Skeletal muscle cell (primary cell): ENCODE measurements around the gene ASXL2.

ENCODE experiments used
- DNase-seq: peaks from one replicate; pipeline ENCODE4 v3.0.0-alpha.2; 2010; ENCODE audit warnings: low read depth
- H3K4me3 ChIP-seq: 2 replicates; pipeline ENCODE4 v1.5.1; 2011; ENCODE audit warnings: low read depth, mild to moderate bottlenecking, control low read depth, low read length, moderate library complexity

ASXL2 gene

DNA sequence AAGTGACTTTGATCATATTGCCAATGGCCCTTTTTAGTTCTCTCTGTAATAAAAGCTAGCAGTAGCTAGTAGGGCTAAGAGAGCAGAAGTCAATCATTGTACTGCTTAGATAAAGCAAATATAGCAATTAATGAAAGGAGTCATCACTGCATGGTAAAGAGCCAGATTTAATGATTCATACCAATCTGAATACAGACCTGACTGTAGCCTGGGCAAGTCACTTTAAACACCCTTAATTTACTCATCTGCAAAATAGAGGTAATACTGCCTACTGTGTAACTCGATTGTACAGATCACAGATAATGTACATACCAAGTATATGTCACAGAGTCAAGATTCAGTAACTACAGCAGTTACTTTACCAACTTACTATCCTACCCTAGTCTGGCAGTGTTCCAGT lies 63.6 kb downstream of the ASXL2 start:
- DNase-seq: no peak
- H3K4me3 ChIP-seq: no peak overlapping the region

- DNase-seq: no peak
- no peak overlapping the region for H3K4me3 ChIP-seq
Measured at GRCh38 chr2:25810428-25810827, 67.9 kb downstream of the ASXL2 start.

DNA sequence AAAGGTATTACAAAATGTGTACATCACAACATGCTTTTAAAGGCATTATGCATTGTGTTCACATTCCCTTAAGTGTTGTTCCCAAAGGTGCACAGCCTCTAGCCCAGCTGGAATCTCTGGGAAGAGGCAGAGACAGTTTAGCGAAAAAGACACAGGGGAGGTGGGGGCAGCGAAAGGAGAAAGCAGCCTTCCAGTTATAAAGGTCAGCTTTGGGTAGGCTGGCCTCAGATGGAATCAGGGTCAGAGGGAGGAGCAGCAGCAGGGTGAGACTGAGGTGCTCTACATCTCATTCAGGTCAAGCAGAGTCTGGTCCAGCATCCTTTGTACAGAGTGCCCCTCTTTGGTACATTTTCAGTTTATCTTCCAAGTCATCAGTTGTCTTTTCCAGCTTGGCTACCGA lies 68.6 kb downstream of the ASXL2 start:
- H3K4me3 ChIP-seq: no peak overlapping the region
- DNase-seq: no peak

DNA sequence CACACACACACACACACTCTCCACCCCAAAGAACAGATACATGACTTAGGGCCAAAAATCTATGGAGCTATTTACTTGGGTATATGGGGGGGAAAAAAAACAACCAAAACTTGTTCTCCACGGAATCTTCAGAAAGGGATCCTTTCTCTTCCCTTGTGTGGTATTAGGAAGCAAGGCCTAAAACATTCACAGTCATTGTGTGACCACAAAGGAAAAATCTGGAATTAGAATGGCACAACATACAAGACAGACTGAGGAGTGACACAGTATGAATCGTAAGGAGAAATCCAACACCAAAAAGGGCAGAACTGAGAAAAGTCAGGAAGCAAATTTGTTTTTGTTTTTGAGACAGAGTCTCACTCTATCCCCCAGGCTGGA lies 70.3 kb downstream of the ASXL2 start:
- H3K4me3 ChIP-seq: no peak overlapping the region
- DNase-seq: no peak

DNA sequence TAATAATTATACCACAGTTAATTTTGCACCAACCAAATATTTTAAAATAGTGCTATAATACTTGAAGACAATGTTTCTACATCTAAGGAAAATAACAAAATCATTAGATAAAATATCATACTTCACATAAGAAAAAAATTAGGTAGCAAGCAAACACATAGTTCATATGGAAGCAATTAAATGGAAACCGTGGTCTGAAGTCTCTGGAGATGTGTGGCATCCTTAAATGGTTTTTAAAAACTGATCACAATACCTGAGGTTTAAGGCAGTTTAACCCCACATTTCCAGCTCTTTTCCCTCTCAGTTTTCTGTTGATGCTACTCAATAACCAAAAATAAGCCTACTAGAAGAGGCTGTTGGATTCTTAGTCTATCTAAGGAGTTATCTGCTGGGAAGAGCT lies 71.3 kb downstream of the ASXL2 start:
- H3K4me3 ChIP-seq: no peak overlapping the region
- no peak for DNase-seq

GRCh38 chr2:25805987-25806386 lies 72.3 kb downstream of the ASXL2 start:
- H3K4me3 ChIP-seq: no peak overlapping the region
- no peak for DNase-seq

DNA sequence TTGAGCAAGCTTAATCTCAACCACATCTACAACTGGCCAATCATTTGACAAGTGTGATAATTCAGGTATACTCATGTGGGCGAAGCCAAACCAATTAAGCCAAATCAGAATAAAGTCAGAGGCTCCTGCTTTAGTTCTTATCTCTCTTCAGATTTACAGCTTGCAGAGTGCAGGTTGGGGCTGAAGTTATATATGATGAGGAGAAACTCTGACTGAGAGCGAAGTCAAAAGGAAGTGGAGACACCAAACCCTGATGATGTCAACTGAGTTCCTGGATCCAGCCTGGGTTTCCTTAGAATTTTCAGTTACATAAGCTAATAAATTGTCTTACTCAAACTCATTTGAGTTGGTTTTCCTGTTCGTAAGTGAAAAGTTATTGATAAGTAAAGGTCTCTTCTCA lies 73.9 kb downstream of the ASXL2 start:
- no peak for DNase-seq

GRCh38 chr2:25799301-25799700 lies 79.0 kb downstream of the ASXL2 start:
- DNase-seq: no peak
- H3K4me3 ChIP-seq: no peak overlapping the region

More for the DNA sequence above, 73.9 kb downstream of the ASXL2 start:
- H3K4me3 ChIP-seq: no peak overlapping the region

DNA sequence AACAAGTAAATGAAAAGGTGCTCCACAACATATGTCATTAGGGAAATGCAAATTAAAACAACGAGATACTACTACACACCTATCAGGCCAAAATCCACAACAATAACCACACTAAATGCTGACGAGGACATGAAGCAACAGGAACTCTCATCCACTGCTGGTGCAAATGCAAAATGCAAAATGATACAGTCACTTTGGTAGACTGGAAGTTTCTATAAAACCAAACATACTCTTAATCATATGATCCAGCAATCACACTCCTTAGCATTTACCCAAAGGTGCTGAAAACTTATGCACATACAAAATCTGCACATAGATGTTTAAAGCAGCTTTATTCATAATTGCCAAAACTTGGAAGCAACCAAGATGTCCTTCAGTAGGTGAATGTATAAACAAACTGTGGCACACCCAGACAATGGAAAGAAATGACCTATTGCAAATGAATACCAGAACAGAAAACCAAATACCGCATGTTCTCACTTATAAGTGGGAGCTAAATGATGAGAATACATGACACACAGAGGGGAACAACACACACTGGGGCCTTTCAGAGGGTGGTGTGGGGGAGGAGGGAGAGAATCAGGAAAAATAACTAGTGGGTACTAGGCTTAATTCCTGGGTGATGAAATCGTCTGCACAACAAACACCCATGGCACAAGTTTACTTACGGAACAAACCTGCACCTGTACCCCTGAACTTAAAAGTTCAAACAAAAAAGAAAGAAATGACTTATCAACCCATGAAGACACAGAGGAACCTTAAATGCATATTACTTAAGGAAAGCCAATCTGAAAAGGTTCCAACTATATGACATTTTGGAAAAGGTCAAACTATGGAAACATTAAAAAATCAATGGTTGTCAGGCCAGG lies 80.4 kb downstream of the ASXL2 start:
- no peak for DNase-seq
- H3K4me3 ChIP-seq: no peak overlapping the region

- no peak overlapping the region for H3K4me3 ChIP-seq
Measured at GRCh38 chr2:25794544-25795276, 83.6 kb downstream of the ASXL2 start.

DNA sequence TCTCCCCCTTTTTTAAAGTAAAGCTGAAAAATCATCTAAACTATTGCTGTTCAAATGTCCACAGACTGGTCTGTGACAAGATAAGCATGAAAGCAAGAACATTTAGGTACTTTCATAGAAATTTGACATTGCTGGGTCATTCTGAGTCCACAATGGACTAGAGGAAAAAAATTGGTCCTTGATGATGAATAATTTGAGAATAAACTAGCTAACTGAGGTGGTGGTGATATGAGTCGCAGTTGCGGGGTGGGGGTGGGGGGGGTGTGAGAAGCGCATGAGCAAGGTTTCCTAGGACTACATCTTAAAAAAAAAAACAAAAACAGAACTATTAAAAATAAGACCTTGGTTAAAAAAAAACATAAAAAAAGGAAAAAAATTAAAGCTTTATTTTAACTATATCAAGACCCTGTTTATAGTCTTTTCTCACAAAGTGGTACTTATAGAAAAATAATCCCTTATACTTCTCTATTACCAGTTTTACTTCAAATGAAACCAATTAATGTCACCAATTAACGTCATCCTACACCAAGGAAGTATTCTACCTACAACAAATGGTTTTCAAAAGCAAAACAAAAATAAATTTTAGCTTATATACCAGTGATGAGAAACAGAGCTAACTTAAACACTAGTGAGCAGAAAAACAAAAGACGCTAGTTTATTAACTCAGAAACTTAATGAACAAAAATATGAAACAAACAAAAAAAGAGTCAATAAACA lies 88.1 kb downstream of the ASXL2 start:
- DNase-seq: no peak
- H3K4me3 ChIP-seq: no peak overlapping the region

More at GRCh38 chr2:25794544-25795276, 83.6 kb downstream of the ASXL2 start:
- DNase-seq: no peak

GRCh38 chr2:25788457-25788856 lies 89.8 kb downstream of the ASXL2 start:
- H3K4me3 ChIP-seq: no peak overlapping the region

GRCh38 chr2:25787020-25787419 lies 91.3 kb downstream of the ASXL2 start:
- no peak overlapping the region for H3K4me3 ChIP-seq
- DNase-seq: no peak

More at GRCh38 chr2:25788457-25788856, 89.8 kb downstream of the ASXL2 start:
- DNase-seq: no peak

- DNase-seq: no peak
- no peak overlapping the region for H3K4me3 ChIP-seq
Measured at GRCh38 chr2:25784404-25784803, 93.9 kb downstream of the ASXL2 start.

- H3K4me3 ChIP-seq: no peak overlapping the region
- DNase-seq: no peak
Measured at GRCh38 chr2:25777077-25777476, 101.2 kb downstream of the ASXL2 start.

- H3K4me3 ChIP-seq: no peak overlapping the region
- no peak for DNase-seq
Measured at GRCh38 chr2:25772078-25772477, 106.2 kb downstream of the ASXL2 start.

DNA sequence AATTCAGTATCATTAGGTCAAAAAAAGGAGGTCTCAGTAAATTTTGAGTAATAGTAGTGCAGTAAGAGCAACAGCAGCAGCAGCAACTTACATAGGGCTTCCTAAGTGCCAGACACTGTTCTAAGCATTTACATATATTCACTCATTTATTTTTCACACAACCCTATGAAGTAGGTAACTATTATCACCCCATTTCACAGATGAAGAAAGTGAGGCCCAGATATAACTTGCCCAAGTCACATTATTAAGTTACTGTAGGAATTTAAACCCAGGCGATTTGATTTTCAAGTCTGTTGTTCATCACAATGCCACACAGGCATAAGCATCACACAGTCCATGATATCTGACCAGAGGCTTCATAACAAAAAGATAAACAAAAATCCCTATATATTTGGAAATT lies 114.7 kb downstream of the ASXL2 start:
- no peak overlapping the region for H3K4me3 ChIP-seq
- no peak for DNase-seq

DNA sequence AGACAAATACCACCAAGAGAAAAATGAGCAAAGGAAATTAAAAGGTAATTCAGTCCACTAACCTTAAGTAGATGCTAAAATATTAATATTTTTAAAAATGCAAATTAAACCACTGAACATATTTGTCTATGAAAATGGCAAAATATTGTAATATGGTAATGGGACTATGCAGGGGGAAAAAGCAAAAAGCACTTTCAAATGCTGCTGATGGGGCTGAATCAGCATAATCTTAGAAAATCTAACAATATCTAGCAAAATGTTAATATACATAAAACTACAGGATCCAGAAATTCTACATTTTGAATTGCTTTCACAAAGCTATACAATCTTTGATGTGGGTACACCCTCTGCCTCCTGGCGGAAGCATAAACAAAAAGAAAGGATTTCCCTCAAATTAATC lies 118.0 kb downstream of the ASXL2 start:
- DNase-seq: no peak
- H3K4me3 ChIP-seq: no peak overlapping the region

DNA sequence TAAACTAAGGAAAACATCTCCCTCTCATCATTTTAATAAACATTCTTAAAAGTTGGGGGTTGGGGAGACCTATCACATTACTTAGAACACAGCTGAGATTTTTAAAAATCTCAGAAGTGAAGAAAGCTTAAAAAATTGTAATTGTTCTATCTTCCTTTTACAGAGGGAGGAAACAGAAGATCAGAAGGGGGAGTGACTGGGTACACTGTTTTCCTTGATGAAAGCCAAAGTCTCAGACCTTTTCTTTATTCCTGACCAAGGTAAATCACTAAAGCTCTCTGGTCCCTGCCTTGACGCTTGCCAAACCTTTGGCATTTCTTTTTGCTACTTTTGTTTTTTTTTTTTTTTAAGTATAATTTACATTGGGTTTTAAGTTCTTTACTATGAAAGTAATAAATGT lies 119.9 kb downstream of the ASXL2 start:
- DNase-seq: no peak
- no peak overlapping the region for H3K4me3 ChIP-seq

- DNase-seq: no peak
- no peak overlapping the region for H3K4me3 ChIP-seq
Measured at GRCh38 chr2:25757906-25758305, 120.4 kb downstream of the ASXL2 start.
